RWPE2 (cell line): ENCODE results near the gene GRAMD1B.

Experiments used
- ATAC-seq: fragments of 200-7000 bp; cut with Tn5 transposase; 3 replicates; pipeline ENCODE4 v1.9.1; 2021; ENCODE audit warnings: low read depth
- DNase-seq: peaks from one replicate; pipeline ENCODE4 v3.0.0-alpha.2; 2020; ENCODE audit warnings: low spot score
- H3K27ac ChIP-seq: fragments of 450-650 bp; 2 replicates; pipeline ENCODE4 v1.5.1; 2017; ENCODE audit warnings: mild to moderate bottlenecking; ENCODE audit not compliant: poor library complexity, severe bottlenecking
- H3K27me3 ChIP-seq: fragments of 250-450 bp; sonication (Bioruptor Pico); 2 replicates; pipeline ENCODE4 v1.5.1; 2021; ENCODE audit warnings: mild to moderate bottlenecking, moderate library complexity; ENCODE audit not compliant: insufficient read depth, poor library complexity, severe bottlenecking
- H3K36me3 ChIP-seq: fragments of 250-450 bp; sonication (Bioruptor Pico); 2 replicates; pipeline ENCODE4 v1.5.1; 2020; ENCODE audit warnings: low read depth, mild to moderate bottlenecking, moderate library complexity
- H3K4me1 ChIP-seq: fragments of 250-450 bp; sonication (Bioruptor Pico); 2 replicates; pipeline ENCODE4 v1.5.1; 2021; ENCODE audit warnings: mild to moderate bottlenecking, moderate library complexity; ENCODE audit not compliant: insufficient read depth, poor library complexity, severe bottlenecking
- H3K4me3 ChIP-seq: fragments of 250-450 bp; sonication (Bioruptor Pico); 2 replicates; pipeline ENCODE4 v1.5.1; 2021; ENCODE audit warnings: mild to moderate bottlenecking, moderate library complexity; ENCODE audit not compliant: severe bottlenecking
- H3K9me3 ChIP-seq: fragments of 250-450 bp; sonication (Bioruptor Pico); 2 replicates; pipeline ENCODE4 v1.5.1; 2021; ENCODE audit warnings: mild to moderate bottlenecking, moderate library complexity; ENCODE audit not compliant: severe bottlenecking
- CTCF ChIP-seq: fragments of 450-650 bp; IDR thresholded peaks from one replicate; pipeline ENCODE4 v1.5.1; 2017; ENCODE audit warnings: mild to moderate bottlenecking, moderate library complexity; ENCODE audit not compliant: poor library complexity, severe bottlenecking

The GRAMD1B gene

DNA sequence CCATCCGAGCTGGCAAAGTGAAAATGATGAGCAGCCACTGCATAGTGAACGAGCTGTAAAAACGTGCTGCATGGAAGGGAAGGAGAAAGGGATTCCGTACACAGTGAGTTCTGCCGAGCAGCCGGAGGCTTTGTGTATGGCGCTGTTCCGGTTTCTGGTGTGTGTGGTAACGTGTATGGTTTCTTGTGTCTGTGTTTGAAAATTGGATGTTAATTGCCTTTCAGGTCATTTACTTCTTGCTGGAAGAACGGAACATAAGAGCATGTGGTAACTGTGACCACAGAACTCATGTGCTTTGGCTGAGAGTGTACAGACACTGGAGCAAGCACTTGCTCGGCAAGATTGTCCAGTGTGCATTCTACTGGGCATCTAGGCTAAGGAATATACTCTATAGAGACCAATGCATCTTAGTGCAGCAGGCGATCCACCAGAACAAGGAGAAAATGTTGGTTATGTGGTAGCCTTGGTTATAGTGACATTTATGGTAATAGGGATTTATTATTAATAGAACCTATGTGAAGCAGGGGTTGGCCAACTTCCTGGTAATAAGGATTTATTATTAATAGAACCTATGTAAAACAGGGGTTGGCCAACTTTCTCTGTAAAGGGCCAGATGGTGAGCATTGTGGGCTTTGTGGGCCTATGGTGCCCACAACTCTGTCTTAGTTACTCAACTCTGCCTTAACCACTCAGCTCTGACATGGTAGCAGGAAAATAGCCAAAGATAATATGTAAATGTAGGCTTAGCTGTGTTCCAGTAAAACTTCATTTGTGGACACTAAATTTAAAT is 49.2 kb downstream of the GRAMD1B start:
- TF ChIP-seq CTCF: no peak
- H3K4me1 ChIP-seq: peaks cover 22% of the 10 kb centered on the region
- ATAC-seq: no peak
- H3K36me3 ChIP-seq: no peaks in the 10 kb centered on the region
- no peaks in the 10 kb centered on the region for H3K27me3 ChIP-seq
- H3K4me3 ChIP-seq: no peak overlapping the region
- H3K27ac ChIP-seq: no peak overlapping the region
- no peaks in the 10 kb centered on the region for H3K9me3 ChIP-seq
- no peak for DNase-seq

GRCh38 chr11:123480290-123480815 is 50.3 kb downstream of the GRAMD1B start:
- H3K4me3 ChIP-seq: no peak overlapping the region
- no peaks in the 10 kb centered on the region for H3K9me3 ChIP-seq
- no peak overlapping the region for H3K27ac ChIP-seq
- ATAC-seq (no peak), DNase-seq (no peak)
- no peak for TF ChIP-seq CTCF
- no peaks in the 10 kb centered on the region for H3K27me3 ChIP-seq
- H3K36me3 ChIP-seq: no peaks in the 10 kb centered on the region
- peaks cover 11% of the 10 kb centered on the region for H3K4me1 ChIP-seq

DNA sequence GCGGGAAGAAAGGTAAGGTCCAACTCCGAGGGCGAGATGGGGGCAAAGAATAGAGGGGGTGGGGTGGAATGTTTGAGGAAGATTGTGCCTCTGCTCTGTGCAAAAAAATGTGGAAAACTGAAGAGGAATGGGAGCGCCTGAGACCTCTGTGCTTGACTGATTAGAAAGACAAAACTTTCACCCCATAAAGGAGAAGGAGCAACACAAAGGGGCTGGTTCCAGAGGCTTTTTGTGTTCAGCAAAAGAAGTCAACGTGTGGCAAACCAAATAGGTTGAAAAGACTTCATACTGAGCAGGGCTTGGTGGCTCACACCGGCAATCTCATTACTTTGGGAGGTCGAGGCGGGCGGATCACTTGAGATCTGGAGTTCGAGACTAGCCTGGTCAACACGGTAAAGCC is 50.8 kb downstream of the GRAMD1B start:
- no peak overlapping the region for H3K4me3 ChIP-seq
- DNase-seq (no peak), ATAC-seq (no peak)
- TF ChIP-seq CTCF: no peak
- peaks cover 10% of the 10 kb centered on the region for H3K4me1 ChIP-seq
- no peaks in the 10 kb centered on the region for H3K9me3 ChIP-seq
- no peak overlapping the region for H3K27ac ChIP-seq
- H3K36me3 ChIP-seq: no peaks in the 10 kb centered on the region
- H3K27me3 ChIP-seq: no peaks in the 10 kb centered on the region

DNA sequence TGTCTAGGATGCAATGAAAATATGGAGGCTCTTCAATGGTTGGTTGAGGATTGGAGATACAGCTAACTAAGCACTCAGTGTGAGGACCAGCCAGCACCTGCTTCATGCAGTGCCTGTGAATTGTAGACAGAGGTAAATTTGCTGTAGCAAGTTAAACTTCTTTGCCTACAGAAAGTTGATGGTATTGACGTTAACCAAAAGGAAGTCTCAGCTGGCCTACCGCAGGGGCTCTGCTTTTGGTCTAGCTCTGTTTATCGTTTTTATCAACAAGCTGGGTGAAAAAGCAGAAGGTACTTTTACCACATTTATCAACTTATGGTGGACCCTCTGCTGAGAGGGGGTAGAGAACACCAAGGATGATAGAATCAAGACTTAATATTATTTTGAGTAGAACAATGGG is 51.6 kb downstream of the GRAMD1B start:
- no peak for TF ChIP-seq CTCF
- H3K9me3 ChIP-seq: no peaks in the 10 kb centered on the region
- DNase-seq (no peak), ATAC-seq (no peak)
- H3K4me3 ChIP-seq: no peak overlapping the region
- H3K27me3 ChIP-seq: no peaks in the 10 kb centered on the region
- H3K4me1 ChIP-seq: peaks cover 10% of the 10 kb centered on the region
- H3K27ac ChIP-seq: no peak overlapping the region
- H3K36me3 ChIP-seq: no peaks in the 10 kb centered on the region

DNA sequence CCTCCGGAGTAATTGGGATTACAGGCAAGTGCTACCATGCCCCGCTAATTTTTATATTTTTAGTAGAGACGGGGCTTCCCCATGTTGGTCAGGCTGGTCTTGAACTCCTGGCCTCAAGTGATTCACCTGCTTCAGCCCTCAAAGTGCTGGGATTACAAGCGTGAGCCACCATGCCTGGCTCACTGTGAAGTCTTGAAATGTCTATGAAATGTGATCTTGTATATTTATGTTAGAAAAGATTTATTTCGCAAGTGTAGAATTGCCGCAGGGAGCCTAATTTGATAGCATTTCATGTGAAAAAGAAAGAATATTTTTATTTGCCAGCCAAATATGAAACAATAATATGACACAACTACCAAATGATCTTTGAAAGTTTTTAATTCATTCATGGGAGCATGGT is 52.1 kb downstream of the GRAMD1B start:
- Histone ChIP-seq H3K4me1 (peaks cover 10% of the 10 kb centered on the region), H3K9me3 (no peaks in the 10 kb centered on the region), H3K27ac (peak overlapping the region; percentile 64), H3K4me3 (no peak overlapping the region), H3K27me3 (no peaks in the 10 kb centered on the region), H3K36me3 (no peaks in the 10 kb centered on the region)
- no peak for TF ChIP-seq CTCF
- no peak for DNase-seq
- ATAC-seq: no peak
